GM19455 (cell line): ENCODE data around the gene EPC2.

Experiments used
- ATAC-seq: cut with Tn5 transposase; IDR thresholded peaks from one replicate; pipeline ENCODE4 v1.9.1; 2021; ENCODE audit not compliant: unreplicated experiment

EPC2 gene

DNA sequence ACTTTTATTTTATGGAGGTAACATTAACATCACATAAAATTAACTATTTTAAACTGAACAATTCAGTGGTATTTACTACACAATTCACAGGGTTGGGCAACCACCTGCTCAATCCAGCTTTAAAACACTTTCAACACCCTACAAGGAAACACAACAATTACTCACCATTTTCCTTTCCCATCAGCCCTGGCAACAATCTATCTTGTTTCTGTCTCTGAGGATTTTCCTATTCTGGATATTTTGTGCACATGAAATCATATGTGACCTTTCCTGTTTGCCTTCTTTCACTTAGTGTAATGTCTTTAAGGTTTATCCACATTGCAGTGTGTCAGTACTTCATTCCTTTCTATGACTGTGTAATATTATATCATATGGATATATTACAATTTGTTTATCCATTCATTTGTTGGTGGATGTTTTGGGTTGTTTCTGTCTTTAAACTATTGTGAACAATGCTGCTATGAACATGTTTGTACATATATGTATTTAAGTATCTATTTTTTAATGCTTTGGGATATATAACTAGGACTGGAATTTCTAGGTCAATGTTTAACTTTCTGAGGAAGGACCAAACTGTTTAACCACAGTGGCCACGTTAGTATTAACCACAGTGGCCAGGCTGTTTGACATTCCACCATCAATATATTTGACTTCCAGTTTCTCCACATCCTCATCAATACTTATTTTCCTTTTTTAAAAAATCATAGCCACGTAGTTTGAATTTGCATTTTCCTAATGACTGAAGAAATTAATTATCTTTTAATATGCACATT, 158.1 kb downstream of the EPC2 start:
- ATAC-seq = no peak

DNA sequence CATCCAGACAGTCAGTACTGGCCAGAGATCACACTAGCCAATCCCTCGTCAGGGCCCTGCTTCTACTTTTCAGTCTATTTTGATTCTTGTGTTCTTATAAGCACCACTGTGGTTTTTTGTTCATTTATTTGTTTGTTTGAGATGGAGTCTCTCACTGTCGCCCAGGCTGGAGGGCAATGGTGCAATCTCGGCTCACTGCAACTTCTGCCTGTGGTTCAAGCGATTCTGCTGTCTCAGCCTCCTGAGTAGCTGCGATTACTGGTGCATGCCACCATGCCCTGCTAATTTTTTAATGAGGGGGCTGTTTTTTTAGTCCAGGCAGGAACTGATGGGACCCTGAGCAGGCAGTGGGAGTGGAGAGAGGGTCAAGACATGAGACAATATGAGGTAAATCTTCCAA, 165.5 kb downstream of the EPC2 start:
- ATAC-seq = no peak

GRCh38 chr2:148812306-148812705, 167.8 kb downstream of the EPC2 start:
- ATAC-seq = no peak

DNA sequence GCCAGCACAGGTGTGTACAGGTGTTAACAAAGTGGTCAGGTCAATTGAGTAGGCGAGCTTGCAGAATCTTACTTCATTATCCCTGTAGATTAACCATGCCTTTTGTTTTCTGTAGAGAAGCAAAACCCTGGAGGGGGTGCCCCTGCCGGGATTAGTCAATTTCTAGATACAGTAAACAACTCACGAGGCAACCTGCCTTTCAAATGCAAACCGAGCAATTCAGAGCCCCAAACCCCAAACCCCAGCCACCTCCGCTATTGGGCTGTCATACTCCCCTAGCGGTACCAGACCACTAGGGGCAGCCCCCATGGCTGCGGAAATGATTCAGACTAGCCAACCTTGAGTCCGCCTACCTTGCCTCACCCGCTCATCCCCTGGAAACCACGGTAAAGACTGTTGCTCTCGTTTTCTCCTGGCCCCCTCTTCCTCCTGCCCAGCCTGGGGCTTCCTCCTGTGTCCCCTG, 169.1 kb downstream of the EPC2 start:
- peak; percentile 97 for ATAC-seq

DNA sequence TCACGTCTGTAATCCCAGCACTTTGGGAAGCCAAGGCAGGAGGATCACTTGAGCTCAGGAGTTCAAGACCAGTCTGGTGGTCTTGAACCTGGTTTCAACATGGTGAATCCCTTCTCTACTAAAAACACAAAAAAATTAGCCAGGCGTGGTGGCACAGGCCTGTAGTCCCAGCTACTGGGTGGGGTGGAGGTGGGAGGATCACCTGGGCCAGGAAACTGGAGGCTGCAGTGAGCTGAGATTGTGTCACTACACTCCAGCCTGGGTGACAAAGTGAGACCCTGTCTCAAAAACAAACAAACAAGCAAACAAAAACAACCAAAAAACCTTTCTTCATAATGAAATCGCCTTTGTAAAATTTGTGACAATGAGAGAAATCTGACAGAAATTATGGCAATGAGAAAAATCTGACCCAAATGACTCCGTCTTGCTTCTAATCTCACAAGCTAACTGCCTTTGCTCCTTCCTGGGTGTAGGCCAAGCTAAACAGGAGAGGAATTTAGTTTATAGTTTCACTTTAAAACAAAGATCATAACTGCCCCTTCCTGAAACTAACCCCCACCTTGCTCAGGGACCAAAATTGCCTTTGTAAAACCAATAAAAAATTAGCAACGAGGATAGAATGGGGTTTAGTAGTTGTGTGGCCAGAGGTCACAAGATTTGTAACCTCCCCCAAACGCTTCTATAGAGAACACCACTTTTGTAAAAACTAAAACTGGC, 169.8 kb downstream of the EPC2 start:
- peak; percentile 13 for ATAC-seq

GRCh38 chr2:148814860-148815419, 170.4 kb downstream of the EPC2 start:
- no peak for ATAC-seq

GRCh38 chr2:148816176-148816575, 171.6 kb downstream of the EPC2 start:
- no peak for ATAC-seq

DNA sequence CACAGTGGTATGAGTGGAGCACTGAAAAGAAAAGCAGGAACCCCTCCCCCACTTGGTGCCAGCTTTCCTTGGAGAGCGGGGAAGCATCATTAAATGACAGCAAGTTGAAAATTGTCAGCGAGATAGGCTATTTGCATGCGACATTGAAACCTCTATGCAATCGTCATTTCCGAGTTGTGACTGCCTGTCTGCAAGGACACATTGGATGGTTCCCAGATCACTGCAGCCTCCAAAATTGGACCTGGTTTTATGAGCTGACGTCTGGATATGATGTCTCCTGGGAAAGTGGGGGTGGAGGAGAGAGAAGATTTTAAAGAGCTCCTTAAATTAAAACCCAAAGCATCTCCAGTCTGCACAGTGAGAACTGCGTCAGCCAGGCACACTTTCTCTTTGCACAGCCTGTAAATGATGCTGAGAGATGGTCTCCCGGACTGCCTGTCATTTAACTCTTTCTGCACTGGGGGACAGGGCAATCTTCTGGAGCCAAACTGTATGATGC, 172.7 kb downstream of the EPC2 start:
- ATAC-seq = no peak

GRCh38 chr2:148819019-148819585, 174.6 kb downstream of the EPC2 start:
- no peak for ATAC-seq

GRCh38 chr2:148824190-148824589, 179.6 kb downstream of the EPC2 start:
- no peak for ATAC-seq

DNA sequence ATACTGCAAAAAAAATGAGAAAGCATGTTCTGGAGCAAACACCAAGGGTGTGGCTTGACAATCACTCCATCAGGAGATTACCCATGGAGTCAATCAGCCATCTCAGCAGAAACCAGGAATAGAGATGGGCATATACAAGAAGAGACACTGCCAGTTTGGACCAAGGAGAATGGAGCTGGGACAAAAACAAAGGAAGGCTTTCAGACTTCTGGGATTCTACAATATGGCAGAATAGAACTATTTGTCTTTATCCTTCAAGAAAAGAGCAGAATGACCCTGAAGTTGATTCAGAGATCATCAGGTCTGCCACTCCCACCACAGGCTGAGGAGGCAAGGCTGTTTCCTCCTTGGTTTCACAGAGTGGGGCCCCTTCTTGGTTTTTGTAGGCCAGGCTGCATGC, 182.2 kb downstream of the EPC2 start:
- no peak for ATAC-seq

- ATAC-seq = no peak
These were observed 184.4 kb downstream of the EPC2 start for GRCh38 chr2:148828941-148829340.

DNA sequence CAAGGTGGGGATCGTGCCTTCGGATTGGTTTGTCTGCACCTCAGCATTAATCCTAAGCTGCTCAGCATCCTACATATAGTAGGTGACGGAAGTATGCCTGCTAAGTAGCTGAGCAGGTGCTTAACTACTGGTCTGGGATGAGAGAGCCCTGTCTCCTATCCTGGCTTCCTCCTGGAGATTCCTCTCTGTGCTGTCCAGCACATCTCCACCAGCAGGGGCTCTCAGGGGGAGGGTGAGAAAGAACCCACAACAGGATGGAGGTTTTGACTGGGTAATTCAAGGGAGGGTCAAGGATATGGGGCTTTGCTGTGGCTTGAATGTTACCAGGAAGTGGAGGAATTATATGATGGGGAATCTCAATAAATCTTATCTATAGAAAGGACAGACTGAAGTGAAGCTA, 185.1 kb downstream of the EPC2 start:
- ATAC-seq = no peak

DNA sequence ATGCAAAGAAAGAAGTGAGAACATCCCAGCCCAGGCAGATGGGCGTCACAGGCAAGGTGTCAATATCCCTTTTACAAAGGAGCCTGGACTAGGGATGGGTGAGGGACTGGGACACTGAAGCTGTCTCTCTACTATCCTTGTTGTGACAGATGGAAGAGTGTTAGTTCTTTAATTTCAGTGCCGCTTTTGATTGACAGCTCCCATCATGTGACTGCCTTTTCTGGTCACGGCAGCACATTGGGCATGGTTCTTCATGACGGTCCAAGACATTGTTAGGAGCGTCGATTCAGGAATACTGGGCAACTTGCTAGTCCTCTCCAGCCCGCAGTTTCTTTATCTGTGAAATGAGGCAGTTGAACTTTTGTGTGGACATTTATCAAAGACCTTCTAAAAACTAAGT, 188.1 kb downstream of the EPC2 start:
- no peak for ATAC-seq
